GM23248 (cell line): ENCODE data around the gene IFT122.
"Not testable (repeated sequence)": the region's sequence is repeated elsewhere in the genome, so short reads cannot be mapped to it uniquely, and the experiment has no call there.

Experiments
- EZH2 ChIP-seq: fragments of 200-600 bp; sonication (generic); IDR thresholded peaks from 2 replicates; pipeline ENCODE4 v1.6.1; 2018; ENCODE audit warnings: antibody characterized with exemption, mild to moderate bottlenecking; ENCODE audit not compliant: insufficient read depth, poor library complexity, severe bottlenecking
- EZH2phosphoT487 ChIP-seq: fragments of 200-600 bp; sonication (generic); IDR thresholded peaks from 2 replicates; pipeline ENCODE4 v1.6.1; 2018; ENCODE audit warnings: antibody characterized with exemption, moderate library complexity, mild to moderate bottlenecking, low read depth; ENCODE audit not compliant: insufficient read depth

GRCh38 chr3:129491077-129491476, 51.1 kb downstream of the IFT122 start:
- TF ChIP-seq EZH2phosphoT487, EZH2: not testable (repeated sequence)
